DMS53 (cell line): ENCODE results near the gene RABGAP1L.
"Not testable (repeated sequence)": the region's sequence is repeated elsewhere in the genome, so short reads cannot be mapped to it uniquely, and the experiment has no call there.

Source experiments
- DNase-seq: peaks from one replicate; lab custom pipeline; 2025; lab: John Stamatoyannopoulos, UW

RABGAP1L gene

DNA sequence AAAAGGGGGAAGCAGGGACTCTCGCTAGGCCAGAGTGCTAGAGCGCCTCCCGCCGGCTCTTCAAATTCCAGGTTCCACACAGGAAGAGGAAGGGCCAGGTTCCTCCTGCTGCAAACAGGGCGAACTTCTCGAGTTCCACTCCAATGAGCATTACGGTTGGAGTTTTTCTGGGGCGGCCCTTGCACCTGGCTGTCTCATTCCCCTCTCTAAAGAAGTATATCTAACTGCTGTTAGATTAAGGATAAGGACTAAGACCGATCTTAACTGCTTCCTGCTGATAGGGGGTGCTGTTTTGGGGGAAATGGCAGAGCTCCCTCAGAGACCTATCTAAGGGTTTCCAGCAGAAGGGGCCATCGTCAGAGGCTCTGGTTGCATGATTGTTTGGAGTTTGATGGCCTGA is 138.0 kb downstream of the RABGAP1L start:
- no peak for DNase-seq

DNA sequence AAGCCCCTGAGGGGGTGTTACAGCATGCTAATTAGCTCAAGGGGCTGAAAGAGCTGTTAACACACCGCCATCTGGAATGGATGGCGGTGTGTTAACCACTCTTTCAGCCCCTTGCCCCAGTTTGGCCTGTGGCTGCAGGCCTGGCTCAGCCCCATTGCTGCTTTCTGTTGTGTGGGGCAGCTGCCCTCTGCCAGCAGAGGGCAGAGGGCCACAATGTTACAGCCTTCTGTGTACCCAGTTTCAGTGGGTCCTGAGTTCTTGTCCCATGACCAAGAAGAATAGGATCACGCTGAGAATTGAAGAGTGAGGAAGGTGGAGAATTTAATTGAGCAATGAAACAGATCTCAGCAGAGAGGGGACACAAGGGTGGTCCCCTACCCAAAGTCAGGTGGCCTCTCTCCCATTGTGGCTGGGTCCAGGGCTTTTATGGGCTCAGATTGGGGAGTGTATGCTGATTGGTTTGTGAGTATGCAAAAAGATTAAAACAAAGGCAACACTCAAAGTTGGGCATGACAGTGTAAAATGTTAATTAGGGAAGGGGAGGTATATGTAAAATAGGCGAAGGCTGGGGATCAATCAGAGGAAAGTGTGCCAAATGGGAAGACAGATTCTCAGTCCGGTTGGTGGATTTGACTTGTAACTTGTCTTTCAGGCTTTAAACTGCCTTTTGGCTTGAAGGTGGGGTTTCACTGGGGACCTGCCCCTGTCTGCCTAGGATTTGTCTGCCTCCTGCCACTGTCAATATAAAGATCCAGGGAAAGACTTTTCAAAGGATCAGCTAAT is 142.2 kb downstream of the RABGAP1L start:
- peak; percentile 38 for DNase-seq

DNA sequence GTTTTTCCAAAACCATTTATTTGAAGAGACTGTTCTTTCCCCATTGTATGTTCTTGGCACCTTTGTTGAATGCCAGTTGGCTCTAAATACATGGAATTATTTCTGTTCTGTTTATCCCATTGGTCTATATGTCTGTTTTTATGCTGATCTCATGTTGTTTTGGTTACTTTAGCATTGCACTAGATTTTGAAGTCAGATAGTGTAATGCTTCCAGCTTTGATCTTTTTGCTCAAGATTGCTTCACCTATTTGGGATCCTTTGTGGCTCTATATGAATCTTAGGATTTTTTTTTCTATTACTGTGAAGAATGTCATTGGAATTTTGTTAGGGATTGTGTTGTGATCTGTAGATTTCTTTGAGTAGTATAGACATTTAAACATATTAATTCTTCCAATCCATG is 149.3 kb downstream of the RABGAP1L start:
- no peak for DNase-seq

- no peak for DNase-seq
Measured at GRCh38 chr1:174309490-174309889, 150.2 kb downstream of the RABGAP1L start.

DNA sequence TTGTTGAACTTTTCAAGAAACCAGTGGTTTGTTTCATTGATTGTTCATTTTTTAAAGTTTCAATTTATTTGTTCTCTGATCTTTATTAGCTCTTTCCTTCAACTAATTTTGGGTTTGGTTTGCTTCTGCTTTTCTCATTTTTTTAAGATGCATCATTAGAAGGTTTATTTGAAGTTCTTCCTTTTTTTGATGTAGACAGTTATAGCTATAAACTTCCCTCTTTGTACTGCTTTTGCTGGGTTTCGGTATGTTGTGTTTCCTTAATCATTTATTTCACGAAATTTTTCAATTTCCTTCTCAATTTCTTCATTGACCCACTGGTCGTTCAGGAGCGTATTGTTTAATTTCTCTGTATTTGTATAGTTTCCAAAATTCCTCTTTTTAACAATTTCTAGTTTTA is 155.1 kb downstream of the RABGAP1L start:
- DNase-seq, result no peak

- no peak for DNase-seq
Measured at GRCh38 chr1:174315239-174315638, 155.9 kb downstream of the RABGAP1L start.

DNA sequence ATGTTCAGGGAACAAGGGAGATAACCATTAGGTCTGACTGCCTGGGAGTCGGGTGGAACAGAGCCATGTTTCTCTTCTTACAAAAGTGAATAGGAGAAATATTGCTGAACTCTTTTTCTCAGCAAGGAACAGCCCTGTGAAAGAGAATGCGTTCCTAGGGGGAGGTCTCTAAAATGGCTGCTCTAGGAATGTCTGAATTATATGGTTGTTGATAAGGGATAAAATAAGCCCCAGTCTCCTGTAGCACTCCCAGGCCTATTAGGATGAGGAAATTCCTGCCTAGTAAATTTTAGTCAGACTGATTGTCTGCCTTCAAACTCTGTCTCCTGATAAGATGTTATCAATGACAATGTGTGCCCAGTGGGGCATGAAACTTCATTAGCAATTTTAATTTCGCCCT is 161.6 kb downstream of the RABGAP1L start:
- DNase-seq, result peak; percentile 13

- no peak for DNase-seq
Measured at GRCh38 chr1:174322202-174322862, 163.0 kb downstream of the RABGAP1L start.

GRCh38 chr1:174324493-174324892 is 165.2 kb downstream of the RABGAP1L start:
- DNase-seq, result no peak

GRCh38 chr1:174324939-174325338 is 165.6 kb downstream of the RABGAP1L start:
- DNase-seq, result no peak

DNA sequence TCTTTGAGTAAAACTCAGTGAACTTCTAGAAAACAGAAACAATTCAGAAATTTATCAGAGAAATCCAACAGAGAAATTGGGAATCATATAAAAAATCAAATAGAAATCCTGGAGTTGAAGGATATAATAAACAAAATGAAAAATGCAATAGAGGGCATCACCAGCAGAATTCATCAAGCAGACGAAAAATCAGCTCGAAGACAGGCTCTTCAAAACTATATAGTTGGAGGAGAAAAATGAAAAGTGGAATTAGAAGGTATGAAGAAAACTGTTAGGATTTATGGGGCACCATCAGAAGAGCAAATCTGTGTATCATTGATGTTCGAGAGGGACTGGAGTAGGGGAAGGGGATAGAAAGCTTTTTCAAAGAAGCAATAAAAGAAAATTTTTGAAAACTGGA is 167.0 kb downstream of the RABGAP1L start:
- no peak for DNase-seq

GRCh38 chr1:174333437-174333836 is 174.1 kb downstream of the RABGAP1L start:
- DNase-seq, result no peak

- no peak for DNase-seq
Measured at GRCh38 chr1:174337000-174337681, 177.8 kb downstream of the RABGAP1L start.

- not testable (repeated sequence) for DNase-seq
Measured at GRCh38 chr1:174340404-174340803, 181.1 kb downstream of the RABGAP1L start.

- DNase-seq, result no peak
Measured at GRCh38 chr1:174344162-174344561, 184.8 kb downstream of the RABGAP1L start.

DNA sequence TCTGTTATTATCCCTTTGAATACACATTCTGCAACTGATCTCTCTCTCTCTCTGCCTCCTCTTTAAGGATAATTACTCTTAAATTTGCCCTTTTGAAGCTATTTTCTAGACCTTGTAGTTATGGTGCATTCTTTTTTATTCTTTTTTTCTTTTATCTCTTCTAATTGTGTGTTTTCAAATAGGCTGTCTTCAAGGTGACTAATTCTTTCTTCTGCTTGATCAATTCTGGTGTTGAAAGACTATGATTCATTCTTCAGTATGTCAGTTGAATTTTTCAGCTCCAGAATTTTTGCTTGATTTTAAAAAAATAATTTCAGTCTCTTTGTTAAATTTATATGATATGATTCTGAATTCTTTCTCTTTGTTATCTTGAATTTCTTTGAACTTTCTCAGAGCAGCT is 192.8 kb downstream of the RABGAP1L start:
- no peak for DNase-seq

GRCh38 chr1:174352883-174353608 is 193.7 kb downstream of the RABGAP1L start:
- peak; percentile 81 for DNase-seq

DNA sequence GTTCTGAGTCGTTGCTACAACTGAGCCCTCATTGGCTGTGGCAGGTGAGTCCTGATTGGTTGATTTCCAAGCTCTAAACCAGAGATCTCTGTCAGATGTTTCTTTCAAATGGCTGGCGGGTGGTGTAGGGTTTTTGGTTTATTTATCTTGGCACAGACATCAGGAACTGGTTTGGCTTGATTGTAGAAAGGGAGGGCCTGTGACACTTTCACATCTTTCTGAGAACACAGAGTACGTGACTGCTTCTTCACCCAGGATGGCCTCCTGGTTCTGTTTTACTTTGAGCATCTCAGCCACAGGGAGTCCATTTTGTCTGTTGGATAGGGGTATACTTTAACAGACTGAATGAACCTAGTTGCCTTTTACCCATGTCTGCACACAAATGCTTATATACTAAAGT is 199.0 kb downstream of the RABGAP1L start:
- DNase-seq, result peak; percentile 53

GRCh38 chr1:174358786-174359453 is 199.6 kb downstream of the RABGAP1L start:
- no peak for DNase-seq

- DNase-seq, result no peak
Measured at GRCh38 chr1:174359454-174359805, 200.1 kb downstream of the RABGAP1L start.

- DNase-seq, result no peak
Measured at GRCh38 chr1:174364996-174365736, 205.8 kb downstream of the RABGAP1L start.
